HEK293 (cell line): ENCODE results near the gene SEMA4B.

ENCODE experiments used
- GLIS2 ChIP-seq: fragments of 450-650 bp; formaldehyde crosslinking; IDR thresholded peaks from 2 replicates; pipeline ENCODE4 v1.5.1; 2016; ENCODE audit warnings: missing biosample characterization, missing genetic modification characterization
- HOXC10 ChIP-seq: sonication (generic); formaldehyde crosslinking; IDR thresholded peaks from 2 replicates; pipeline ENCODE4 v1.8.1; 2023; ENCODE audit warnings: mild to moderate bottlenecking, missing genetic modification reagents
- HOXD13 ChIP-seq: sonication (generic); formaldehyde crosslinking; IDR thresholded peaks from 2 replicates; pipeline ENCODE4 v1.8.0; 2022; ENCODE audit warnings: missing genetic modification reagents, borderline replicate concordance
- MEIS1 ChIP-seq: sonication (generic); formaldehyde crosslinking; IDR thresholded peaks from 2 replicates; pipeline ENCODE4 v1.8.1; 2022; ENCODE audit warnings: missing genetic modification reagents, mild to moderate bottlenecking, borderline replicate concordance
- MYNN ChIP-seq: fragments of 450-650 bp; formaldehyde crosslinking; IDR thresholded peaks from 2 replicates; pipeline ENCODE4 v1.5.1; 2016; ENCODE audit warnings: missing biosample characterization, missing genetic modification characterization, borderline replicate concordance
- SCRT2 ChIP-seq: fragments of 450-650 bp; formaldehyde crosslinking; IDR thresholded peaks from 2 replicates; pipeline ENCODE4 v1.5.1; 2016; ENCODE audit warnings: missing biosample characterization, missing genetic modification characterization
- SP7 ChIP-seq: fragments of 450-650 bp; formaldehyde crosslinking; IDR thresholded peaks from 2 replicates; pipeline ENCODE4 v1.5.1; 2016; ENCODE audit warnings: missing biosample characterization, missing genetic modification characterization
- ZEB2 ChIP-seq: fragments of 450-650 bp; formaldehyde crosslinking; IDR thresholded peaks from 2 replicates; pipeline ENCODE4 v1.5.1; 2016; ENCODE audit warnings: missing biosample characterization, missing genetic modification characterization
- ZFP69B ChIP-seq: fragments of 450-650 bp; formaldehyde crosslinking; IDR thresholded peaks from 2 replicates; pipeline ENCODE4 v1.5.1; 2016; ENCODE audit warnings: missing biosample characterization, missing genetic modification characterization
- ZNF114 ChIP-seq: fragments of 450-650 bp; formaldehyde crosslinking; IDR thresholded peaks from 2 replicates; pipeline ENCODE4 v1.5.0; 2017; ENCODE audit warnings: missing biosample characterization, missing genetic modification characterization
- ZNF138 ChIP-seq: fragments of 450-650 bp; formaldehyde crosslinking; IDR thresholded peaks from 2 replicates; pipeline ENCODE4 v1.5.1; 2016; ENCODE audit warnings: missing biosample characterization, missing genetic modification characterization, borderline replicate concordance
- ZNF155 ChIP-seq: fragments of 450-650 bp; formaldehyde crosslinking; IDR thresholded peaks from 2 replicates; pipeline ENCODE4 v1.5.1; 2016; ENCODE audit warnings: missing biosample characterization, missing genetic modification characterization
- ZNF19 ChIP-seq: fragments of 450-650 bp; formaldehyde crosslinking; IDR thresholded peaks from 2 replicates; pipeline ENCODE4; 2016; ENCODE audit warnings: missing biosample characterization, missing genetic modification characterization, low read depth
- ZNF211 ChIP-seq: fragments of 450-650 bp; formaldehyde crosslinking; IDR thresholded peaks from 2 replicates; pipeline ENCODE4 v1.5.1; 2016; ENCODE audit warnings: low read depth, missing biosample characterization, missing genetic modification characterization
- ZNF23 ChIP-seq: fragments of 450-650 bp; formaldehyde crosslinking; IDR thresholded peaks from 2 replicates; pipeline ENCODE4 v1.5.1; 2016; ENCODE audit warnings: missing biosample characterization, missing genetic modification characterization, borderline replicate concordance
- ZNF292 ChIP-seq: fragments of 450-650 bp; formaldehyde crosslinking; IDR thresholded peaks from 2 replicates; pipeline ENCODE4 v1.5.1; 2016; ENCODE audit warnings: low read depth, missing biosample characterization, missing genetic modification characterization, borderline replicate concordance
- ZNF324 ChIP-seq: fragments of 450-650 bp; formaldehyde crosslinking; IDR thresholded peaks from 2 replicates; pipeline ENCODE4 v1.5.1; 2016; ENCODE audit warnings: missing biosample characterization, missing genetic modification characterization
- ZNF341 ChIP-seq: fragments of 450-650 bp; formaldehyde crosslinking; IDR thresholded peaks from 2 replicates; pipeline ENCODE4; 2016; ENCODE audit warnings: low read depth, missing biosample characterization, missing genetic modification characterization
- ZNF423 ChIP-seq: fragments of 450-650 bp; formaldehyde crosslinking; IDR thresholded peaks from 2 replicates; pipeline ENCODE4 v1.5.1; 2016; ENCODE audit warnings: missing biosample characterization, missing genetic modification characterization
- ZNF488 ChIP-seq: fragments of 450-650 bp; formaldehyde crosslinking; IDR thresholded peaks from 2 replicates; pipeline ENCODE4 v1.5.1; 2016; ENCODE audit warnings: missing biosample characterization, missing genetic modification characterization
- ZNF513 ChIP-seq: fragments of 450-650 bp; IDR thresholded peaks from 2 replicates; pipeline ENCODE4 v1.5.1; 2018; ENCODE audit warnings: missing biosample characterization, missing genetic modification characterization
- ZNF521 ChIP-seq: fragments of 450-650 bp; formaldehyde crosslinking; IDR thresholded peaks from 2 replicates; pipeline ENCODE4 v1.5.1; 2017; ENCODE audit warnings: missing biosample characterization, mild to moderate bottlenecking, missing genetic modification characterization
- ZNF529 ChIP-seq: fragments of 450-650 bp; formaldehyde crosslinking; IDR thresholded peaks from 2 replicates; pipeline ENCODE4 v1.5.1; 2017; ENCODE audit warnings: missing genetic modification characterization, missing biosample characterization; ENCODE audit not compliant: insufficient replicate concordance
- ZNF544 ChIP-seq: fragments of 450-650 bp; formaldehyde crosslinking; IDR thresholded peaks from 2 replicates; pipeline ENCODE4 v1.5.0; 2017; ENCODE audit warnings: missing biosample characterization, missing genetic modification characterization
- ZNF580 ChIP-seq: fragments of 450-650 bp; formaldehyde crosslinking; IDR thresholded peaks from 2 replicates; pipeline ENCODE4 v1.5.1; 2016; ENCODE audit warnings: missing biosample characterization, missing genetic modification characterization
- ZNF600 ChIP-seq: fragments of 450-650 bp; formaldehyde crosslinking; IDR thresholded peaks from 2 replicates; pipeline ENCODE4 v1.5.1; 2016; ENCODE audit warnings: missing biosample characterization, missing genetic modification characterization
- ZNF639 ChIP-seq: fragments of 450-650 bp; formaldehyde crosslinking; IDR thresholded peaks from 2 replicates; pipeline ENCODE4 v1.5.1; 2016; ENCODE audit warnings: missing biosample characterization, missing genetic modification characterization
- ZNF654 ChIP-seq: fragments of 450-650 bp; formaldehyde crosslinking; IDR thresholded peaks from 2 replicates; pipeline ENCODE4 v1.5.1; 2016; ENCODE audit warnings: low read depth, missing biosample characterization, missing genetic modification characterization
- ZNF664 ChIP-seq: fragments of 450-650 bp; formaldehyde crosslinking; IDR thresholded peaks from 2 replicates; pipeline ENCODE4 v1.5.1; 2016; ENCODE audit warnings: missing biosample characterization, missing genetic modification characterization
- ZNF692 ChIP-seq: fragments of 450-650 bp; formaldehyde crosslinking; IDR thresholded peaks from 2 replicates; pipeline ENCODE4 v1.5.1; 2016; ENCODE audit warnings: missing biosample characterization, missing genetic modification characterization
- ZNF704 ChIP-seq: fragments of 450-650 bp; formaldehyde crosslinking; IDR thresholded peaks from 2 replicates; pipeline ENCODE4 v1.5.1; 2016; ENCODE audit warnings: missing biosample characterization, missing genetic modification characterization
- ZSCAN5A ChIP-seq: fragments of 450-650 bp; formaldehyde crosslinking; IDR thresholded peaks from 2 replicates; pipeline ENCODE4 v1.5.1; 2016; ENCODE audit warnings: missing biosample characterization, missing genetic modification characterization

Gene SEMA4B

GRCh38 chr15:90165659-90166489 is 35.3 kb upstream of the SEMA4B start (continued):
- TF ChIP-seq ZNF138 (tag by site-specific recombination): no peak
- peak; percentile 91 for TF ChIP-seq ZEB2 (tag by site-specific recombination)
- TF ChIP-seq SCRT2 (tag by site-specific recombination): no peak
- no peak for TF ChIP-seq ZNF324
- TF ChIP-seq MYNN (tag by site-specific recombination): no peak
- TF ChIP-seq ZNF639 (tag by site-specific recombination): peak; percentile 84
- no peak for TF ChIP-seq ZNF423 (tag by site-specific recombination)
- no peak for TF ChIP-seq ZNF664 (tag by site-specific recombination)
- TF ChIP-seq ZNF692 (tag by site-specific recombination): 0 out of 2 replicates have a peak, but pooled peaks have one; percentile 39
- TF ChIP-seq ZSCAN5A: peak; percentile 84
- no peak for TF ChIP-seq ZNF580 (tag by site-specific recombination)
- peak; percentile 99 for TF ChIP-seq ZNF600 (tag by site-specific recombination)
- no peak for TF ChIP-seq ZNF19 (tag by site-specific recombination)
- no peak for TF ChIP-seq ZFP69B (tag by site-specific recombination)
- TF ChIP-seq ZNF529 (tag by site-specific recombination): no peak
- TF ChIP-seq ZNF23 (tag by site-specific recombination): no peak
- TF ChIP-seq MEIS1: no peak
- TF ChIP-seq HOXD13 (CRISPR knock-in tag): no peak
- TF ChIP-seq ZNF544 (tag by site-specific recombination): no peak
- peak; percentile 94 for TF ChIP-seq SP7 (tag by site-specific recombination)
- TF ChIP-seq HOXC10: no peak
- TF ChIP-seq ZNF488 (tag by site-specific recombination): no peak
- no peak for TF ChIP-seq ZNF114 (tag by site-specific recombination)
- TF ChIP-seq ZNF654: no peak
- TF ChIP-seq ZNF292 (tag by site-specific recombination): no peak
- no peak for TF ChIP-seq ZNF211
- TF ChIP-seq ZNF341 (tag by site-specific recombination): 0 out of 2 replicates have a peak, but pooled peaks have one; percentile 15
- no peak for TF ChIP-seq ZNF521 (tag by site-specific recombination)
- no peak for TF ChIP-seq ZNF704 (tag by site-specific recombination)
- TF ChIP-seq GLIS2 (tag by site-specific recombination): peak; percentile 86
- TF ChIP-seq ZNF155 (tag by site-specific recombination): no peak
- no peak for TF ChIP-seq ZNF513 (tag by site-specific recombination)
